ENCODE measurements around the gene RND2. TPM values are rescaled to one million over a fixed set of nuclear protein-coding genes. Genes with fewer than 3 reads are reported as not detected.
A peak's percentile ranks its signal among the peaks of the same experiment; 100 is the strongest.

The RND2 gene
- total RNA-seq, 4 donors from 2014 or later: 2.7 to 3.2 (median 2.8) TPM

GRCh38 chr17:42980274-42980765, 44.7 kb upstream of the RND2 start, which contains the start of gene RUNDC1:
Gene RUNDC1 (plus strand): TSS chr17:42980565. CDS start chr17:42980577, 12 bp downstream.
- Histone ChIP-seq H3K36me3 (peaks cover 0 to 12% (median 3%) of the 10 kb centered on the region in 4 donors), H3K27ac (replicated peaks in 1 of 4) (peak within 1 kb of the TSS; percentile 85 to 93 (median 88)), H3K4me1 (peaks cover 19 to 46% (median 36%) of the 10 kb centered on the region in 4 donors), H3K27me3 (no peaks in the 10 kb centered on the region), H3K4me3 (peak within 1 kb of the TSS; percentile 83 to 100 (median 92)), H3K9me3 (no peaks in the 10 kb centered on the region)
- intact Hi-C loops (cut with DNase I): no loop called here
- no peak for TF ChIP-seq EP300 (IDR thresholded peaks at IDR 0.05)
- peak; percentile 74 to 76 for TF ChIP-seq POLR2AphosphoS5 (IDR thresholded peaks at IDR 0.05)
- TF ChIP-seq, protein P1, sequence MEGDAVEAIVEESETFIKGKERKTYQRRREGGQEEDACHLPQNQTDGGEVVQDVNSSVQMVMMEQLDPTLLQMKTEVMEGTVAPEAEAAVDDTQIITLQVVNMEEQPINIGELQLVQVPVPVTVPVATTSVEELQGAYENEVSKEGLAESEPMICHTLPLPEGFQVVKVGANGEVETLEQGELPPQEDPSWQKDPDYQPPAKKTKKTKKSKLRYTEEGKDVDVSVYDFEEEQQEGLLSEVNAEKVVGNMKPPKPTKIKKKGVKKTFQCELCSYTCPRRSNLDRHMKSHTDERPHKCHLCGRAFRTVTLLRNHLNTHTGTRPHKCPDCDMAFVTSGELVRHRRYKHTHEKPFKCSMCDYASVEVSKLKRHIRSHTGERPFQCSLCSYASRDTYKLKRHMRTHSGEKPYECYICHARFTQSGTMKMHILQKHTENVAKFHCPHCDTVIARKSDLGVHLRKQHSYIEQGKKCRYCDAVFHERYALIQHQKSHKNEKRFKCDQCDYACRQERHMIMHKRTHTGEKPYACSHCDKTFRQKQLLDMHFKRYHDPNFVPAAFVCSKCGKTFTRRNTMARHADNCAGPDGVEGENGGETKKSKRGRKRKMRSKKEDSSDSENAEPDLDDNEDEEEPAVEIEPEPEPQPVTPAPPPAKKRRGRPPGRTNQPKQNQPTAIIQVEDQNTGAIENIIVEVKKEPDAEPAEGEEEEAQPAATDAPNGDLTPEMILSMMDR (IDR thresholded peaks at IDR 0.05): no peak
- peak; percentile 34 for TF ChIP-seq POLR2A (IDR thresholded peaks at IDR 0.05; ENCODE audit: low read depth)
- DNase-seq (ENCODE audit: extremely low spot score): peak; percentile 96
- 0% methylated on average over 5 of the region's 39 CpGs for WGBS

- TF ChIP-seq POLR2A (IDR thresholded peaks at IDR 0.05; ENCODE audit: low read depth) (no peak), EP300 (IDR thresholded peaks at IDR 0.05) (no peak), POLR2AphosphoS5 (IDR thresholded peaks at IDR 0.05) (peak in 1 of 2 donors; percentile 5)
- TF ChIP-seq, protein P1 (IDR thresholded peaks at IDR 0.05): peak in 2 of 3 experiments; percentile 6 to 27
- WGBS: under 1% methylated on average over 20 of the region's 67 CpGs
- no peaks in the 10 kb centered on the region for H3K9me3 ChIP-seq
- H3K36me3 ChIP-seq: peaks cover 2 to 16% (median 8%) of the 10 kb centered on the region in 4 donors
- H3K4me3 ChIP-seq: peak overlapping the region; percentile 83 to 100 (median 92)
- intact Hi-C loops (cut with DNase I): no loop called here
- H3K4me1 ChIP-seq: peaks cover 19 to 46% (median 37%) of the 10 kb centered on the region in 4 donors
- no peaks in the 10 kb centered on the region for H3K27me3 ChIP-seq
- peak overlapping the region; percentile 85 to 93 (median 88) for H3K27ac ChIP-seq (replicated peaks in 1 of 4)
- no peak for DNase-seq (ENCODE audit: extremely low spot score)
Observed at GRCh38 chr17:42980766-42981397, 44.1 kb upstream of the RND2 start.

DNA sequence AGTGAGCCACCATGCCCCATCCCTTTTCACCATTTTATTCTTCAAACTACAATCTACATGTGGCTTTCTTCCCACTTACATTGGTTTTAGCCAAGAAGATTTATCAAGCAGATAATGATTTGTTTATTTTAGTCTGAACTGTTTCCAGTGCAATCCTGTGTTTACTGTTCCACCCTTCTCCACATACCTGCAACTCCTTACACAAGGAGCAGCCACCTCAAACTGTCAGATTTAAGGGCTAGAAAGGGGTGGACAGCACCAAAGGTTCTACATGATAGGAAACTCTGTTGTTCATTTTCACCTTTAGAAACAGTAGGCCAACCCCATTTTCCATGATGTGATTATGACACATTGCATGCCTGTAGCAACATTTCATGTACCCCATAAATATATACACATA, 42.8 kb upstream of the RND2 start:
- no peaks in the 10 kb centered on the region for H3K27me3 ChIP-seq
- H3K36me3 ChIP-seq: peaks cover 14 to 30% (median 21%) of the 10 kb centered on the region in 4 donors
- H3K4me3 ChIP-seq: no peak overlapping the region
- DNase-seq (ENCODE audit: extremely low spot score): no peak
- H3K9me3 ChIP-seq: no peaks in the 10 kb centered on the region
- no peak overlapping the region for H3K27ac ChIP-seq (replicated peaks in 1 of 4)
- TF ChIP-seq, protein P1 (IDR thresholded peaks at IDR 0.05): no peak
- no peak for TF ChIP-seq POLR2A (IDR thresholded peaks at IDR 0.05; ENCODE audit: low read depth)
- TF ChIP-seq EP300 (IDR thresholded peaks at IDR 0.05): no peak
- H3K4me1 ChIP-seq: peaks cover 19 to 46% (median 39%) of the 10 kb centered on the region in 4 donors
- intact Hi-C loops (cut with DNase I): no loop called here

DNA sequence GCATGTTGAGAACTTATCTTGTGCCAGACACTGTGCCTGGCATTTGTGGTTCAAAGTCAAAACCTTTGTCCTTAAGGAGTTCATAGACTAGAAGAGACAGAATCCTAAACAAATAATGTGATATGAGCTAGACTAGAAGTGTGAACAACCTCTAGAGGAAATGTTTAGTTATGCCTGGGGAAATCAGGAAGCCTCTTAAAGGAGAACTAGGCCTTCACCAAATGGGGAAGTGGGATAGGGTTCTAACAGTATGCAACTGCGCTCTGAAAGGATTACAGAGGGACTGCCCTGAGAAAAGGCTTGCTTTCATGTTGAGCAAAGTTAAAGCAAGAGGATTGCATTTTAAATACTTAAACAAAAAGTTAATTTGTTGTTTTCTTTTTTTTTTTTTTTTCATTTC, 39.8 kb upstream of the RND2 start:
- Histone ChIP-seq H3K4me1 (peaks cover 9 to 32% (median 24%) of the 10 kb centered on the region in 4 donors), H3K4me3 (no peak overlapping the region), H3K9me3 (no peaks in the 10 kb centered on the region), H3K27me3 (no peaks in the 10 kb centered on the region), H3K27ac (replicated peaks in 1 of 4) (peak overlapping the region in 1 of 4 donors; percentile 16), H3K36me3 (peaks cover 34 to 60% (median 51%) of the 10 kb centered on the region in 4 donors)
- intact Hi-C loops (cut with DNase I): no loop called here
- DNase-seq (ENCODE audit: extremely low spot score): no peak
- WGBS: 46% methylated on average over 1 of the region's 1 CpG
- no peak for TF ChIP-seq POLR2AphosphoS5 (IDR thresholded peaks at IDR 0.05)
- TF ChIP-seq EP300 (IDR thresholded peaks at IDR 0.05): no peak
- TF ChIP-seq POLR2A (IDR thresholded peaks at IDR 0.05; ENCODE audit: low read depth): no peak
- TF ChIP-seq, protein P1 (IDR thresholded peaks at IDR 0.05): no peak
